GM04504 (cell line): ENCODE data around the gene PNPLA3.
A peak's percentile ranks its signal among the peaks of the same experiment; 100 is the strongest.

Source experiments
- DNase-seq: peaks from one replicate; pipeline ENCODE4 v3.0.0-alpha.2; 2012; ENCODE audit warnings: low read depth

PNPLA3 gene

GRCh38 chr22:43923631-43924464 lies at the start of gene PNPLA3:
Gene PNPLA3, plus strand, starts transcription at chr22:43923805. Its CDS starts 107 bp downstream, at chr22:43923912.
- DNase-seq: peak; percentile 53

GRCh38 chr22:43876866-43877509 lies 46.6 kb upstream of the PNPLA3 start:
- DNase-seq: no peak

- DNase-seq: no peak
Observed at GRCh38 chr22:43878079-43878795, 45.4 kb upstream of the PNPLA3 start.

GRCh38 chr22:43878831-43879550 lies 44.6 kb upstream of the PNPLA3 start:
- no peak for DNase-seq

GRCh38 chr22:43879901-43880540 lies 43.6 kb upstream of the PNPLA3 start:
- no peak for DNase-seq

GRCh38 chr22:43880541-43880991 lies 43.0 kb upstream of the PNPLA3 start:
- DNase-seq: no peak

GRCh38 chr22:43881091-43882061 lies 42.2 kb upstream of the PNPLA3 start:
- no peak for DNase-seq

GRCh38 chr22:43882122-43882767 lies 41.4 kb upstream of the PNPLA3 start:
- no peak for DNase-seq

GRCh38 chr22:43883012-43883661 lies 40.5 kb upstream of the PNPLA3 start:
- DNase-seq: no peak

- DNase-seq: no peak
Observed at GRCh38 chr22:43883719-43884415, 39.7 kb upstream of the PNPLA3 start.

- DNase-seq: no peak
Observed at GRCh38 chr22:43884600-43885318, 38.8 kb upstream of the PNPLA3 start.

- DNase-seq: no peak
Observed at GRCh38 chr22:43885319-43885671, 38.3 kb upstream of the PNPLA3 start.

- no peak for DNase-seq
Observed at GRCh38 chr22:43885786-43886185, 37.8 kb upstream of the PNPLA3 start.

- DNase-seq: no peak
Observed at GRCh38 chr22:43886231-43886630, 37.4 kb upstream of the PNPLA3 start.

- no peak for DNase-seq
Observed at GRCh38 chr22:43887391-43887790, 36.2 kb upstream of the PNPLA3 start.

- no peak for DNase-seq
Observed at GRCh38 chr22:43888740-43889139, 34.9 kb upstream of the PNPLA3 start.

GRCh38 chr22:43889201-43889859 lies 34.3 kb upstream of the PNPLA3 start:
- DNase-seq: no peak

- no peak for DNase-seq
Observed at GRCh38 chr22:43889860-43890253, 33.7 kb upstream of the PNPLA3 start.
